ENCODE data around the gene TIMMDC1.
"Not testable (repeated sequence)": the region's sequence is repeated elsewhere in the genome, so short reads cannot be mapped to it uniquely, and the experiment has no call there.

TIMMDC1 gene

DNA sequence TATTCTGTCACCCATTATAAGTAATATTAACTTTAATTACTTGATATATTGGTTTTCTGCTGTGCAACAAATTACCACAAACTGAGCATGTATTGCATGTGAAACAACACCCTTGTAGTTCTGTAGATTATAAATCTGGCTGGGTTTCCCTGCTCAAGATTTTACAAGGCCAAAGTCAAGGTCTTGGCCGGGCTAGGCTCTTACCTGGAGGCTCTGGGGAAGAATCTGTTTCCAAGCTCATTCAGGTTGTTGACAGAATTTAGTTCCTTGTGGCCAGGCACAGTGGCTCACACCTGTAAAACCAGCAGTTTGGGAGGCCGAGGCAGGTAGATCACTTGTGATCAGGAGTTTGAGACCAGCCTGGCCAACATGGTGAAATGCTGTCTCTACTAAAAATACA is 16.3 kb downstream of the TIMMDC1 start:
- DNase-seq: no peak

DNA sequence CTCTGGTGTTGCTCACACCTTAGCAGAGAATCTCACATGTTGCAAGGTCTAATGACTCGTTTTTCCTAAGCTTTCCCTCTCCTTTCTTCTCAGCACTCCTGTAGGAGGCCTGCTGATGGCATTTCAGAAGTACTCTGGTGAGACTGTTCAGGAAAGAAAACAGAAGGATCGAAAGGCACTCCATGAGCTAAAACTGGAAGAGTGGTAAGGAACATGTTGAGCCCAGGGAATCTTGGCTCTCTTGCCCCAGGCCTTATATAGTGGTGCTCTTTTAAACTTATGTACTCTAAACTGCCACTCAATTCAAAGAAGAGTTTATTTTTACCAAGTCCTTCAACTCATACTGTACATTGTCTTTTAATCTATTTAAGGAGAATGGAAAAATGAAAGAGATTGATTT is 18.8 kb downstream of the TIMMDC1 start:
- DNase-seq: no peak

DNA sequence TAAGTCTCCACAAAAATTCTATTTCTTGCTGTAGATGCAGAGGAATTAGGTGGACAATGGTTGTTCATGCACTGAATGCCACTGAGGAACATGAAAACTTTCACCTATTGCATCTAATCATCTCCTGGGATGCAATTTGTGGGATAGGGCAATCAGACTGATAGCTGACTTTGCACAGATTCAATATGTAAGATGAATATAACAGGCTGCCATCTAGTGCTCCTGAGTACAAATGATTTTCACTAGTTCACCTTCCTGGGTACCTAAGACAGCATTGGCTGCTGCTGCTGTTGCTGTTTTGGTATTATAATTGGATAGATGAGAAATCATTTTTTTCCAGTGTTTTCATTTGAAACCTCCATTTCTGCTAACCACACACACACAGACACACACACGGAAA is 19.7 kb downstream of the TIMMDC1 start:
- DNase-seq: no peak

DNA sequence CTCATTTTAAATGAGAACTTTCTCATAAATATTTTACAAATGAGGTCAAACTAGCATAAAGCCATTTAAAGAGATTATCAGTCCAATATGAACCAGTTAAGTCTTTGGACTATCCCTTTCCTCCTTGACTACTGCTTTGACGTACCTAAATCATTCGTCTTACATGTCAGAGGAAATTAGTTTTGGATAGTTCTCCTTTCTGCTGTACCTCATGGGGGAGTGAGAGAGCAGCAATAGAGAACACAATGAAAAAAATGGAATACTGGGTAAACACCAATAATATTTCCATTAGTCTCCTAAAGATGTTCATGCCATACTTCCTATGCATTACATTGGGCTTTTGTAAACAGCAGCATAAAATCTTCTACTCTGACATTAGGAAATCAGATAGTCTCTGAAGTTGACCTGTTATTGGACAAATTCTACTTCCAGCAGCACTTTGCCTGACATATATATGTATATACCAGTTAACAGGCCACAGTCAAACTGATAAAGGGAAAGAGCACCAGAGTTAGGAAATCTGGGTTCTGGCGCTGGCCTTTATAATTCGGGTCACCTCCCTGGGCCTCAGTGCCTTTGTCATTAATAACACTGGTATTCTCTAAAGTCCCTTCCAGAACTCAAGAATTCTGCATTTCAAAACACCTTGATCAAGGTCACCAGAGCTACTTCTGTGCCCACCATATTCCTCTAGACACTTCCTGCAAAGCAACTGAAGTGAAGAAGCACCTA is 26.8 kb downstream of the TIMMDC1 start:
- no peak for DNase-seq

DNA sequence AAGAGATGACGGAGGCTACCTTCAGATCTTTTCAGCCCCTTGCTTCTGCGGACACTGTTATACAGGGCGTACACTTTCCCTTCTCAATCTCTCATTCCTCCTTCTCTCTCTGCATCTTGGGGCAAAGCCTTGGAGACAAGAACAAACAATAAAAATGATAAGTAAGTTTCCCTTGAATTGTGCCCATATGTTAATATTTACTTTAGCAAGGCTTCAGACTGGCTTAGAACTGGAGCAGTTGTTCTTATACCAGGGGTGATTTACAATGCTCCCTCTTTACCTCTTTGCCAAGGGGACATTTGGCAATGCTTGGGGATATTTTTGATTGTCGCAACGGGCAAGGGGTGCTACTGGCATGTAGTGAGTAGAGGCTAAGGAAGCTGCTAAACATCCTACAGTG is 29.4 kb downstream of the TIMMDC1 start:
- no peak for DNase-seq

DNA sequence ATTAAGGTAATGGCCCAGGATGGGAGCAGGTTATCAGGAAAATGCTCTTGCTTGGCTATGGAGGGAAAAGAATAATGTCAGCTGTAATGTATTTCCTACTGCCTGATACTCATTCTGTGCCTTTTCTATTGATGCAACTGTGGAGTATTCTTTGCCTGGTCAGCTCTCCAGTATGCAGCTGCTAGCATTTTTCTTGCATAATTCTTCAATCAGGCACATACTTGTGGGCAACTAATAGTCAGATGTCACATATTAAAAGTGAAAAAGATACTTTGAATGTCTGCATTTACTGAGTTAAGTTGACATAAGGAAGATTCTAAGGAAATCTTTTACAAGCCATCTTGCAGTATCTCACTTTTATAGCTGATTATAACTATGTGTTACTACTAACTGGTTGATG is 31.5 kb downstream of the TIMMDC1 start:
- DNase-seq: no peak

DNA sequence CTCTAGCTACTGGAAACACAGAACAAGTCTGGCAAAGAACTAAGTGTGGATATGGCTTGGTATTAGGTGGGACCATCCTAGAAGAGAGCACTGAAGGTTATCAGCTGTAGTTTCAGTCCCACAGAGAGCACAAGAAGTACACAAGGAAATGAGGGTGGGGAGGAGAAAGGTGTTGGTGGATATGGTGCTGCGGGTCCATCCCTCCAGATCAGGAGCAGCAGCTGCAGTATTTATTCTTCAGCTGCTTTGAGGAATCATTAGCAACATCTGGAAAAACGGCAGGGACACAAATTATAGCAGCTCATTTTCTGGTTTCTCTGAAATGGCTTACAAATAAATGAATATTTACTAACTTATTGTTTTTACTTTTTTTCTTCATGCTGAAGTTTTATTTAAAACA is 32.1 kb downstream of the TIMMDC1 start:
- DNase-seq: no peak

DNA sequence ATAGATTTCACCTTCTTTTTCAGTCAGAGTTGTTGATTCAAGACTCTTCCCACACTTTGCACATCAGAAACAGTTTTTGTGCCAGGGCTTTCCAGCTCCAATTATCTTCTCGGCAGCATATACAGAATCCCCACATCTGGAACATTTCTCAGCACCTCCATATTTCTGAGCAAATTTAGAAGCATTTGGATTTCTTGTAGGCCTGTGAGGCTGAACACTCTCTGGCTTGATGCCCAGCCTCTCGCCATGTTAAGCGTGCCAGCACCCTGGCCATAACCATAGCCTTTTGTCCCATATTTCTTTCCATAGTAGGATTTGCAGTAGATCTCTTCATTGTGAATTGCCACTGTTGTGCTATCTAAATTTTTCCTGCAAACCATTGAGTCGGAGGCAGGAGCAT is 32.8 kb downstream of the TIMMDC1 start:
- no peak for DNase-seq

DNA sequence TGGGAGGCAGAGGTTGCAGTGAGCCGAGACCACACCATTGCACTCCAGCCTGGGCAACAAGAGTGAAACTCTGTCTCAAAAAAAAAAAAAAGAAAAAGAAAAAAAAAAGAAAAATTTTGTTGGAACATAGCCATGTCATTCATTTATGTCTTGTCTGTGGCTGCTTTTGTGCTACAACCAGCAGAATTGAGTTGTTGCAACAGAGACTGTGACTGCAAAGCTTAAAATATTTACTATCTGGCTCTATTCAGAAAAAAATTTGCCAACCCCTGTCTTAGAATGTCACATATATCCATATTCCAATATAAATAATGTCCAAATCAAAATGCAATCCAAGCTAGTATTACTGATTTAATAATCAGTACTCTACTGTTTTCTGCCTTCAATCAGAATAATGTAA is 35.9 kb downstream of the TIMMDC1 start:
- DNase-seq: no peak

DNA sequence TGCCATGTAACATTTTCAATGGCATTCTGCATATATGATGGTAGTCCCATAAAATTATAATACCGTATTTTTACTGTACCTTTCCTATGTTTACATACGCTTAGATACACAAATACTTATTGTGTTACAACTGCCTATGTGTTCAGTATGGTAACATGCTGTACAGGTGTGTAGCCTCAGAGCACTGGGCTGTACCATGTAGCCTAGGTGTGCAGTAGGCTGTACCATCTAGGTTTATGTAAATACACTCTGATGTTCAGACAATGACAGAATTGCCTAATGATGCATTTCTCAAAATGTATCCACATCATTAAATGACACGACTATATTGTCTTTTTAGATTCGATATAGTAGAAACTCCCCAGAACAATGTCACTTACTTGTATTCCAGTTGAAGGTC is 38.4 kb downstream of the TIMMDC1 start:
- no peak for DNase-seq

DNA sequence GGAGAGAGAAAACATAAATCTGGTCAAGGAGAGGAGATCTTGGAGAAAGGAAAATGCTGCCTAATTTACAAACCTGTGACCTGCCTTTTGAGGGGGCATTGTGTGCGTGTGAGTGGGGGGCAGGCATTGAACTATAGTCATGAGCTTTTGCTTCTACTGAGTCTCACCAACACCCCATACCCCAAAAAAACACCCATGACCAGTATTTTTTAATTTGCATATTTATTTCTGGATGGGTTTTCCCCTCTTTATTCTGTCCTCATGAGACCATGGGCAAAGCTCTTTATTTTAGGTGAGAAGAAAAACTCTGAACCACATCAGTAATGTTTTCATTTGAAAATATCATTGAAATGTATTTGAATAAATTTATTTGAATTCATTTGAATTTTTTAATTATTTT is 40.4 kb downstream of the TIMMDC1 start:
- DNase-seq: no peak

DNA sequence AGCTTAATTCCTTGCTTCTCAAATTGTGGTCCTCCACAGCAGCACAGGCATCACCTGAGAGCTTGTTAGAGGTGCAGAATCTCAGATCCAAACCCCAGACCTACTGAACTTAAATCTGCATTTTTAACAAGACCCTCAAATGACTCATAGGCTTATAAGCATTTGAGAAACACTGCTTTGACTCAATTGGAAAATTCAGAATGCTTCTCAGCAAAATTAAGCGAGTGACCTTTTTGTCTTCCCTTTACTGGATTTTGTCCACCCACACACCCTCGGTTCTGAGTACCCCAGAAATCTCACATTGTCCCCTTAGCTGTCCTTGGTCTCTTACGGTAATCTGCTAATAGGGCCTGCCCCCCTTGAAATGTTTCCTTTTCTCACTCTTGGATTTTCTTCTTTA is 43.2 kb downstream of the TIMMDC1 start:
- DNase-seq: no peak

DNA sequence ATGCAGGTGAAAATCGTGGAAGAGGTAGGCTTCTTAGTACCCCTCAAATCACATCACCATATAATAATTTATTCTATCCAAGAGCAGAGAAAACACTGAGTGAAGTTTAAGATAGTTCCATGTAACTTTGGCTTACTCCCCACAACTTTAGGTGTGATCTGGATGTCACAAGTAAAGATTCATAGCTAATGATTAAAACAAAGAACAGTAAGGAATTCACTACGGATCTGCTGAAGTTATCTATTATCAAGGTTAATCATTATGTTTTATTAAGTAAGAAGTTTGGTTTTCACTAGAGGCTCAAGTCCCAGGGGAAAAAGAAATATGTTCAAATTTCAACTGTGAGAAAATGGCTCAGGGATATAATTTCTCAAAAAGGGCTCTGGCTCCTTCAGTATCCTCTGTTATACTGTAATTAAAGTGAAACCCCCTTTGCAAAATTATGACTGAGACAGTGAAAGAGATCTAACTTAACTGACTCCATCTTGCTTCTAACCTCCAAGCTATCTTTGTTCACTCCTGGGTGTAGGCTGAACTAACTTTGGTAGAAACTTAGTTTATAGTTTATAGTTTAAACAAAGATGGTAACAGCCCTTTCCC is 43.9 kb downstream of the TIMMDC1 start:
- no peak for DNase-seq

DNA sequence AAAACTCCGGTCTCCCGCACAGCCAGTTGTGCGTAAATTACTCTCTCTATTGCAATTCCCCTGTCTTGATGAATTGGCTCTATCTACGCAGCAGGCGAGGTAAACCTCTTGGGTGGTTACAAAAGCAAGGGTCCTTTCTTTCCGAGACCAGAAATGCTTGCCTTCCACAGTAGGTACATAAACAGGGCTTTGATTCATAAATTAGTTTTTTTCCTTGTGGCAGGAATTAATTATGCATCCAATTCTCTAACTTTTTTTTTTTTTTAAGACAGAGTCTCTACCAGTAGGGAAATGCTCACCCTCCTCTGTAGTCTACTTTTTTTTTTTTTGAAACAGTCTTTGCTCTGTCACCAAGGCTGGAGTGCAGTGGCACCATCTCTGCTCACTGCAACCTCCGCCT is 44.8 kb downstream of the TIMMDC1 start:
- DNase-seq: no peak

DNA sequence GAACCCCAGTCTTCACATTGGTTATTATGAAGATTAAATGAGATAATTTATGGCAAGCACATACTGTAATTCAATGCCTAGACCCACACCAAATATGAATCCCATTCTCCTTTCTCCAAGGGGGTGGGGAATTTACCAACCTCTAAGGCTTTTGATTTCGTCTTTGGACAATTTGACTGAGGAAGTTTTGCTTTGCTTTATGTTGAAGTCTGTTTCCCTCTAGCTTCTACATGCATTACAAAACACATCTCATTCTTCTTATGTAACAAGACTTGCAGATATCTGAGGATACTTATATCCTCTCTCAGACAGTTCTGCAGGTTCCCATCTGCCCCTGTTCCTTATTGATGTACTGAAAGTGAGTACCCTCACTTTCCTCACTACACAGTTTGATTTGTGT is 48.9 kb downstream of the TIMMDC1 start:
- no peak for DNase-seq

DNA sequence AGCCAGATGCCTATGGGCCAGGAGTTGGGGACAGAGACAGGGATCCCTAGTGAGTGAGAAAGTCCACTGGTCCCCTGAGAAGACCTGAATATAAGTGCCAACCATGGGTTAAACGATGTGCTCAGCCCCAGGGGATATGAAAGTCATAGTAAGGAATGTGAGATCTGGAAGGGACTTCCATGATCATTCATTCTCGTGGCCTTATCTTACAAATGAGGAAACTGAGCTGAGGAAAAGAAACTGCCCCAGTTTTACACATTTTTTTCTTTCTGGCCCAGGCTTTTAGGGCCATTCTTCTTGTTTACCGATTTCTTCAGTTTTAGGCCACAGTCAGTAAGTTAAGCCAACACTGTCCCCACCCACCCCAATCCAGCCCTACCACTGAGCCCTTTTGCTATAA is 50.0 kb downstream of the TIMMDC1 start:
- no peak for DNase-seq

DNA sequence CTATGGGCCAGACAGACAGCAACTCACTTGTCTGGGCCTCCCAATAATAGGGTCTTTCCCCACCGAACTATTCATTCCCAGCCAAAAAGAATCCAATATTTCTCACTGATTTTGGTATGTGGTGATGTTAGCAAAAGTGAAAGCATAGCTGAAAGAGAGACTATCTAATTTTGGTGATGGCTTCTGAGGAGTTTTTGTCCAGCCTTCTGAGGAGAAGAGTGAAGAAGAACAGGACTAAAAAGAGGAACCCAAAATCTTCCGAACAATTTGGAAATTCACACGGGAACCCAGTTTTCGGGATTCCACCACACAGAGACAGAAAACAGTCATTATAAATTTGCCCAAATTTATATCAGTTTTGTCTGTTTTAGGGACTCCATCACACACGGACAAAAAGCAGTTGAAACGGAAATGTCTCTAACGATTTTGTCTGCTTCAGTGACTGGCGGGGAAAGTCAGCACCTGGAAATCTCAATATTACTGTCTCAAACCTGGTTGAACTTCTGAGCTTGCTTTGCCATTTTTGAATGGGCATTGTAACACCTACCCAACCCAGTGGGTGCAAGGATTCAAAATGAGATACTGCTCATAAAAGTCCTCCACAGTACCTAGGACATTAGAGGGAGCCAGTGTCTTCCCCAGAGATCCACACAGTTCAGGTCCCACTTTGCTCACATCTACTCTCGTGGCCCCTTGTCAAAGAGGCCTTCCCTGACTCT is 52.0 kb downstream of the TIMMDC1 start:
- DNase-seq: no peak

DNA sequence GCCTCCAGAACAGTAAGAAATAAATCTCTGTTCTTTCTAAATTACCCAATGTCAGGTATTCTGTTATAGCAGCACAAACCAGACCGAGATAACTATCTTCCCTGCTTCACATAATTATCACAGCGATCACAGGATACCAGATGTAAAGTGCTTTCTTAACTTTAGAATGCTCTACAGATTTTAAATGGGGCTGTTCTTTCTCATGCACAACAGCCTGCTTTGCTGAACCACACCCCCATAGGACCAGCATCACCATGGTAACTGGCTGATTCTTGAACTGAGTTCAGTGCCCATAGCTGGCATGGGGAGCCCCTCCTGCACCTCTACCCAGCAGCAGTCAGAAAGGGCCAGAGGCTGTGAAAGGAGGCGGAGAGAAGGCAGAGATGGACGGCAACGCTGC is 53.3 kb downstream of the TIMMDC1 start:
- no peak for DNase-seq

DNA sequence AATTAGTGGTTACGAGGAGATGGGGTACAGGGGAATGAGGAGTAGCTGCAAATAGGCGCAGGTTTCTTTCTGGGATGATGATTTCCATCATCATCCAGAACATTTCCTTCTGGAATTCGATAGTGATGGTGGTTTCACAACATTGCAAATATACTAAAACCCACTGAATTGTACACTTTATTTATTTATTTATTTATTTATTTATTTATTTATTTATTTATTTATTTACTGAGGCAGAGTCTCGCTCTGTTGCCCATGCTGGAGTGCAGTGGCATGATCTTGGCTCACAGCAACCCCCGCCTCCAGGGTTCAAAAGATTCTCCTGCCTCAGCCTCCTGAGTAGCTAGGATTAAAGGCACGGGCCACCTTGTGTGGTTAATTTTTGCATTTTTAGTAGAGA is 54.6 kb downstream of the TIMMDC1 start:
- DNase-seq: not testable (repeated sequence)

DNA sequence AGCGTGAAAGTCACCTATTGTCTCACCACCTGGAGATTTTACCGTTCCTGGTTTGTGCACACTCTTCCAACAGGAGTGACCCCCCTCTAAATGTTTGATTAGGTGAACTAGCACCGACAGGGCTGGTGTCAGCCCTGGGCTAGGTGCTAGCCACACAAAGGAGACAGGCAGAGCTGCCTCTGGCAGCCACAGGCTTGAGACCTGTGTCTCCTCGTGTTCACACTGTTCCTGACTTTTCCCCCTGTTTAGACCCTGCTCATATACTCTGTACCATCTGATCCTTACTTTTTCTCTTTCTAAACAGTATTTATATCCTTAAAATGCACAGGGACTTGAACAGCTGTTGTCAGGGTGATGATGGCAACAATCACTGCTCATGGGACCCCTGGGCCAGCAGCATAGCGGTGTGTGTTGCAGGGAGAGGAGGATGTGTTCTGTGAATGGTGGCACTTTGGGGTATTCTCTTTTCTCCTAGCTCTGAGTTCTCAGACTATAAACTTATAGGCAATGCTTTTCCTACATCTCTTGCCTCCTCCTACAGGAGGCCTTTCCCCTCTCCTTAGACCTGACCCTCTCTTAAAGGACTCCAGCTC is 55.6 kb downstream of the TIMMDC1 start:
- no peak for DNase-seq

DNA sequence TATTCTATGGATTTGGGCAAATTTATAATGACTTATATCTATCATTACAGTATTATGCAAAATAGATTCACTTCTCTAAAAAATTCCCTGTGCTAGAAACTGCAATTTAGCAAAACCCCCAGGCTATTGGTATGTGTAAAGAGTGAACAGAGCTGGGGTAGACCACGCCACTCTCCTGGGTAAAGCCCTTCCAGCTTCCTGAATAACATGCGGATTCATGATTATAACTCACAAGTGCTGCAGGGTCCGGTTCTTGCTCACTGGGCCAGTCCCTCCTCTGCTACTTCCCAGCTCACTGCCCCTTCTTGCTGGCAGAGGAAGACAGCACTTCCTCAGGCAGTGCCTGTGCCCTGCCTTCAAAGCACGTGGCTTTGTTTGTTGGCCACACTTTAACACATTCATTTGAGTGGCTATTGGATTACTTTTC is 57.0 kb downstream of the TIMMDC1 start:
- DNase-seq: no peak

DNA sequence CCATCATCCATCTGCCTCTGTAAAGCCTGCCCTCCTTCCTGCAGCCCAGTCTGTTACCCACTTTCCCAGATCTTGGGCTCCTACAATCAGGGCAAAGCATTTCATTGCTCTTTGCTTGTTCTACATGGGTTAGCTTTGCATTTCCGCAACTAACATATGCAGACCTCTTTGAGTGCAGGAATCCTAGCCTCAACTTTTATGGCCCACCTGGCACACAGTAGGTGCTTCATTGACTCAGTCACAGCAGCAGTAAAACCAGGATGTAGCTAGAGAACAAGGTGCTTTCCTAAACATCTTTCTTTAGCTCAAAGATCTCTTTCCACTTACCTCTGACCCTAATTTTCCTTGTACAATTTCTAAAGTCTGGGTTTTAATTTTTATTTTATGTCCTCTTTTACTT is 57.6 kb downstream of the TIMMDC1 start:
- DNase-seq: no peak

DNA sequence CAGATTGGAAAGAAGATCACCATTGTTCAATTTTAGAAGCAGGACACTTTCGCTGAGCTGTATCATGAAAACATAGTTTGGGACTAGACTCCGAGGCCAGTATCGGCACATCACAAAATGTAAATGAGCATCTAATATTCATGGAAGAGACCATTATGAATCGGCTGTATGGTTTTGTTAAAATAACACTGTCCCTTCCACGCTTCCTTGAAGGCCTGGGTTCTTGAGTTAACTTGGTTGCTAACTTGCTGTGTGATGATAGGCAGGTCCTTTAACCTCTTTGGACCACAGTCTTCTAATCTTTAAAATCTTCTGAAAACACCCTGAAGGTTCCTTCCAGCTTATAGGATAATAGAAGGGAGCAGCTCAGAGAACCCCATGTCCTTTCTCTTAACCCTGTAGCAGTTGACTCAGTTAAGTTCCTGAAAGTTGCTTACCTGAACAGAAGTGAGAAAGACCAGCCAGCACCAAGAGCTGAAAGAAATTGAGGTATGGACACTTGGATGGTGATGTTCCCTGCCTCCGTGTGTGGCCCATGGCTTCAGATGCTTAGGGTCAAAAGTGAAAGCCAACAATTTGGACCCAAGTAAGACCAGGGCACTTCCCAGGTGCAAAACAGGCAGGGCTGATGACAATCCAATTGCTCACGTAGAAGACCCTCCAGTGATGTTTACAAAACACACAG is 59.0 kb downstream of the TIMMDC1 start:
- no peak for DNase-seq

Measured in NCI-H1092 (cell line).